Activated CD4-positive, alpha-beta T cell treated with anti-CD3 and anti-CD28 coated beads for 48 hours (primary cell): ENCODE results near the gene KMT2E.
"Not testable (repeated sequence)": the region's sequence is repeated elsewhere in the genome, so short reads cannot be mapped to it uniquely, and the experiment has no call there.

Source experiments
- DNase-seq: peaks from one replicate; pipeline ENCODE4 v3.0.0-alpha.2; 2020

Gene KMT2E

GRCh38 chr7:104982308-104983075, 31.5 kb upstream of the KMT2E start:
- DNase-seq = no peak

GRCh38 chr7:104983076-104983577, 30.9 kb upstream of the KMT2E start:
- no peak for DNase-seq

- DNase-seq = peak; percentile 91
These were observed 30.1 kb upstream of the KMT2E start for GRCh38 chr7:104983578-104984539.

GRCh38 chr7:104984585-104985258, 29.3 kb upstream of the KMT2E start:
- no peak for DNase-seq

GRCh38 chr7:104985259-104985617, 28.8 kb upstream of the KMT2E start:
- DNase-seq = no peak

- DNase-seq = no peak
These were observed 27.3 kb upstream of the KMT2E start for GRCh38 chr7:104986628-104987259.

- not testable (repeated sequence) for DNase-seq
These were observed 26.6 kb upstream of the KMT2E start for GRCh38 chr7:104987403-104987802.

GRCh38 chr7:104990983-104991382, 23.0 kb upstream of the KMT2E start:
- DNase-seq = no peak

GRCh38 chr7:104992306-104992705, 21.7 kb upstream of the KMT2E start:
- DNase-seq = no peak

GRCh38 chr7:104993217-104993862, 20.7 kb upstream of the KMT2E start:
- DNase-seq = no peak

GRCh38 chr7:104998040-104998752, 15.8 kb upstream of the KMT2E start:
- DNase-seq = no peak

- DNase-seq = no peak
These were observed 13.8 kb upstream of the KMT2E start for GRCh38 chr7:105000200-105000599.

- no peak for DNase-seq
These were observed 13.1 kb upstream of the KMT2E start for GRCh38 chr7:105000927-105001336.

- DNase-seq = no peak
These were observed 12.3 kb upstream of the KMT2E start for GRCh38 chr7:105001652-105002184.

- peak; percentile 60 for DNase-seq
These were observed 10.7 kb upstream of the KMT2E start for GRCh38 chr7:105003275-105003674.

GRCh38 chr7:105003872-105004510, 10.0 kb upstream of the KMT2E start:
- DNase-seq = no peak

- DNase-seq = not testable (repeated sequence)
These were observed 9.0 kb upstream of the KMT2E start for GRCh38 chr7:105005006-105005405.

GRCh38 chr7:105005486-105005885, 8.5 kb upstream of the KMT2E start:
- not testable (repeated sequence) for DNase-seq

GRCh38 chr7:105006367-105007136, 7.5 kb upstream of the KMT2E start:
- no peak for DNase-seq

- no peak for DNase-seq
These were observed 6.7 kb upstream of the KMT2E start for GRCh38 chr7:105007298-105007697.
